ENCODE measurements around the gene GPR143. TPM values are rescaled to one million over a fixed set of nuclear protein-coding genes. Genes with fewer than 3 reads are reported as not detected.

The GPR143 gene
- total RNA-seq, 1 experiment from 2014 or later = 1.2 TPM

DNA sequence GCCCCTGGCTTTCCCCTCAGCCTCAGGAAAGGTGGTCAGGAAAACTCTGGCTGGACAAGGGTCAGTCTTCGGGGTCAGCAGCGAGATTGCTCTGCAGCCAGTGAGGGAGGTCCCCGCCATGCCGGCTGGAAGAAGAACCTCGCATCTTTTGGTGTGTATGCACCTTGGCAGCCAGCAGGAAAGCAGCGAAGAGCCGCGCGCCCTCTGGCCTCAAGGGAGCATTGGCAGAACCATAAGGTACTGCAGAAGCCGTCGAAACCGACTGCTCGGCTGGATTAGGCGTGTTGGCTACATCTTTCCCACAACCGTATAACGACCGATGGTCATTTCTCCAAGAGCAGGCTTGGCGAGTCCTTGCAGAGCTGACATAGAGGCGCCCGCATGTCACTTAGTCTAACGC, 48.3 kb downstream of the GPR143 start:
- ChIA-PET CTCF (interaction anchor here (0.7 kb wide), 1 partner anchor 18 kb away, joined by 6 read pairs; no protein-coding TSS in a partner anchor), POLR2A (ENCODE audit: low non-redundant PET) (no interaction called here)
- Histone ChIP-seq H3K9me3 (ENCODE audit: low read depth, low read length, poor library complexity, severe bottlenecking) (peaks cover under 1% of the 10 kb centered on the region), H3K27ac (ENCODE audit: low read depth, low read length, poor library complexity, severe bottlenecking) (no peak overlapping the region), H3K36me3 (ENCODE audit: insufficient read depth, low read length, poor library complexity, severe bottlenecking) (no peaks in the 10 kb centered on the region), H3K4me1 (ENCODE audit: insufficient read depth, low read length, poor library complexity, severe bottlenecking) (no peaks in the 10 kb centered on the region), H3K4me3 (ENCODE audit: low read depth, low read length, poor library complexity, severe bottlenecking) (no peak overlapping the region), H3K27me3 (replicated peaks; ENCODE audit: insufficient read depth, low read depth, low read length, poor library complexity) (no peaks in the 10 kb centered on the region)
- no TSS peak for BruUV-seq (replicated peaks)
- intact Hi-C loops (cut with micrococcal nuclease; ENCODE audit: unreplicated experiment) = no loop called here
- TF ChIP-seq, protein P1, sequence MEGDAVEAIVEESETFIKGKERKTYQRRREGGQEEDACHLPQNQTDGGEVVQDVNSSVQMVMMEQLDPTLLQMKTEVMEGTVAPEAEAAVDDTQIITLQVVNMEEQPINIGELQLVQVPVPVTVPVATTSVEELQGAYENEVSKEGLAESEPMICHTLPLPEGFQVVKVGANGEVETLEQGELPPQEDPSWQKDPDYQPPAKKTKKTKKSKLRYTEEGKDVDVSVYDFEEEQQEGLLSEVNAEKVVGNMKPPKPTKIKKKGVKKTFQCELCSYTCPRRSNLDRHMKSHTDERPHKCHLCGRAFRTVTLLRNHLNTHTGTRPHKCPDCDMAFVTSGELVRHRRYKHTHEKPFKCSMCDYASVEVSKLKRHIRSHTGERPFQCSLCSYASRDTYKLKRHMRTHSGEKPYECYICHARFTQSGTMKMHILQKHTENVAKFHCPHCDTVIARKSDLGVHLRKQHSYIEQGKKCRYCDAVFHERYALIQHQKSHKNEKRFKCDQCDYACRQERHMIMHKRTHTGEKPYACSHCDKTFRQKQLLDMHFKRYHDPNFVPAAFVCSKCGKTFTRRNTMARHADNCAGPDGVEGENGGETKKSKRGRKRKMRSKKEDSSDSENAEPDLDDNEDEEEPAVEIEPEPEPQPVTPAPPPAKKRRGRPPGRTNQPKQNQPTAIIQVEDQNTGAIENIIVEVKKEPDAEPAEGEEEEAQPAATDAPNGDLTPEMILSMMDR (conservative IDR thresholded peaks at IDR 0.05; ENCODE audit: low read depth, low read length) = no peak
- no peak for TF ChIP-seq EZH2 (IDR thresholded peaks at IDR 0.05; ENCODE audit: borderline replicate concordance, low read depth, low read length, poor library complexity, severe bottlenecking)
- no peak for DNase-seq (ENCODE audit: low spot score)

DNA sequence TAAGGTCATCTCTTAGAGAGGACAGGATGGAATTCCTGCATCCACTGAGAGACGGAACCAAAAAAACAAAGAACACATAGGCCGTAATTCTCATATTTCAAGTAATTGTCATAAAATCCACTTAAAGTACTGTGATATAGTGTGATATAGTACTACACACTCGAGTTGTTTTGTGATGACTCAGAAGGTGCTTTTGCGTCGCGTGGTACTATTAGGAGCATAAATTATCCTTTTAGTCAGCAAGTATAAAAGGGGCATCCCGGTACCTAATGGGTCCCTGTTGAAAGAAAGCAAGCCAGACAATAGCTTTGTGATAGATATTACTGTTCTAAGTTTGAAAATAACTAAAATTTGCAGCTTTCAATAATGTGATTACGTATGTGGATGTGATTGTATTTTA, 55.3 kb downstream of the GPR143 start:
- intact Hi-C loops (cut with micrococcal nuclease; ENCODE audit: unreplicated experiment) = no loop called here

DNA sequence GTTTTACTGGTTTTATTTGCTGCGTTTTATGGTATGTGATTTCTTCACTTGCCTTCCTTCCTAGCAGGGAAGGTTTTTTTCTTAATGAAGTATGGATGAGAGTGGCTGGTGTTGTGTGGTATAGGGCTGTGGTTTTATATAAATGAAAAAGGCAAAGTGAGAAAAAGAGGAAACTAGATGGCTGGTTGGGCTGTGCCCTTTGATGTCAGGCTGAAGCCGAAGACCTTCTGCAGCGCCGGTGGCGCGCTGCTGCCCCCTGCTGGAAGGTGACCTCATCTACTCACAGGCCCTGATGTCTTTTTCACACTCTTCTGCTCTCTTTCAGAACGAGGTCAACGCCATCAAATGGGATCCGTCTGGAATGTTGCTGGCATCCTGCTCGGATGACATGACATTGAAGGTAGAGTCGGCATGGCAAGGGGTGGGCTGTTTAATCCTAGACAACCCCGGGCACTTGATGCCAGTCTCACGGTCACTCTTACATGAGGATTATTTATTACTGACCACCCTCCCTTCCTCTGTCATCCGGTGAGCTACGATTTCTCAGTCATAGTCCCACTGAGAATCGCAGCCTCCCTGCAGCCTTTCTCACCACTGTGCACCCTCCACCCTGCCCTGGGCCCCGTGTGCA, 56.6 kb downstream of the GPR143 start:
- ChIA-PET POLR2A (ENCODE audit: low non-redundant PET) (no interaction called here), CTCF (no interaction called here)
- no peak for TF ChIP-seq EZH2 (IDR thresholded peaks at IDR 0.05; ENCODE audit: borderline replicate concordance, low read depth, low read length, poor library complexity, severe bottlenecking)
- TF ChIP-seq, protein P1 (conservative IDR thresholded peaks at IDR 0.05; ENCODE audit: low read depth, low read length) = peak; percentile 88
- intact Hi-C loops (cut with micrococcal nuclease; ENCODE audit: unreplicated experiment) = loop anchor here (1.0 to 10.0 kb wide), 4 partner anchors 247 to 892 kb away; no protein-coding TSS in a partner anchor
- peak; percentile 75 for DNase-seq (ENCODE audit: low spot score)
- Histone ChIP-seq H3K4me3 (ENCODE audit: low read depth, low read length, poor library complexity, severe bottlenecking) (no peak overlapping the region), H3K27me3 (replicated peaks; ENCODE audit: insufficient read depth, low read depth, low read length, poor library complexity) (no peaks in the 10 kb centered on the region), H3K36me3 (ENCODE audit: insufficient read depth, low read length, poor library complexity, severe bottlenecking) (peaks cover 6% of the 10 kb centered on the region), H3K27ac (ENCODE audit: low read depth, low read length, poor library complexity, severe bottlenecking) (no peak overlapping the region), H3K4me1 (ENCODE audit: insufficient read depth, low read length, poor library complexity, severe bottlenecking) (no peaks in the 10 kb centered on the region), H3K9me3 (ENCODE audit: low read depth, low read length, poor library complexity, severe bottlenecking) (no peaks in the 10 kb centered on the region)
- BruUV-seq (replicated peaks) = no TSS peak

More for the DNA sequence above, 55.3 kb downstream of the GPR143 start:
- ChIA-PET CTCF (no interaction called here), POLR2A (ENCODE audit: low non-redundant PET) (no interaction called here)
- H3K27me3 ChIP-seq (replicated peaks; ENCODE audit: insufficient read depth, low read depth, low read length, poor library complexity) = no peaks in the 10 kb centered on the region
- no peak overlapping the region for H3K4me3 ChIP-seq (ENCODE audit: low read depth, low read length, poor library complexity, severe bottlenecking)
- H3K36me3 ChIP-seq (ENCODE audit: insufficient read depth, low read length, poor library complexity, severe bottlenecking) = peaks cover 6% of the 10 kb centered on the region
- no peak overlapping the region for H3K27ac ChIP-seq (ENCODE audit: low read depth, low read length, poor library complexity, severe bottlenecking)
- no peak for DNase-seq (ENCODE audit: low spot score)
- H3K9me3 ChIP-seq (ENCODE audit: low read depth, low read length, poor library complexity, severe bottlenecking) = no peaks in the 10 kb centered on the region
- no peaks in the 10 kb centered on the region for H3K4me1 ChIP-seq (ENCODE audit: insufficient read depth, low read length, poor library complexity, severe bottlenecking)
- BruUV-seq (replicated peaks) = no TSS peak
- TF ChIP-seq EZH2 (IDR thresholded peaks at IDR 0.05; ENCODE audit: borderline replicate concordance, low read depth, low read length, poor library complexity, severe bottlenecking) = no peak
- TF ChIP-seq, protein P1 (conservative IDR thresholded peaks at IDR 0.05; ENCODE audit: low read depth, low read length) = no peak

Measured in A673 (cell line).